DOHH2 (cell line): ENCODE results near the gene DES.

ENCODE experiments used
- H3F3A ChIP-seq: fragments of 200-600 bp; sonication (generic), shearing (Covaris generic); 2 replicates; pipeline ENCODE4 v1.6.0; 2016; ENCODE audit warnings: antibody characterized with exemption, mild to moderate bottlenecking; ENCODE audit not compliant: control insufficient read depth, insufficient read depth
- H3K27ac ChIP-seq: fragments of 200-600 bp; sonication (generic); 2 replicates; pipeline ENCODE4 v1.5.1; 2014; ENCODE audit warnings: low read depth, mild to moderate bottlenecking, low read length, moderate library complexity
- H3K27me3 ChIP-seq: fragments of 200-600 bp; sonication (generic); 2 replicates; pipeline ENCODE4 v1.6.1; 2014; ENCODE audit warnings: mild to moderate bottlenecking, low read length, mixed read lengths; ENCODE audit not compliant: control insufficient read depth
- H3K36me3 ChIP-seq: fragments of 200-600 bp; sonication (generic); 2 replicates; pipeline ENCODE4 v1.6.1; 2014; ENCODE audit warnings: mild to moderate bottlenecking, low read length, moderate library complexity, mixed read lengths; ENCODE audit not compliant: control insufficient read depth
- H3K4me1 ChIP-seq: fragments of 200-600 bp; sonication (generic); 2 replicates; pipeline ENCODE4 v1.6.1; 2014; ENCODE audit warnings: mild to moderate bottlenecking, low read length, mixed read lengths; ENCODE audit not compliant: control insufficient read depth
- H3K4me2 ChIP-seq: fragments of 200-600 bp; sonication (generic); 2 replicates; pipeline ENCODE4 v1.6.0; 2014; ENCODE audit warnings: mild to moderate bottlenecking, low read length, moderate library complexity
- H3K4me3 ChIP-seq: fragments of 200-600 bp; sonication (generic); 2 replicates; pipeline ENCODE4 v1.5.1; 2014; ENCODE audit warnings: mild to moderate bottlenecking, low read length, mixed read lengths
- H3K79me2 ChIP-seq: fragments of 200-600 bp; sonication (generic); 2 replicates; pipeline ENCODE4 v1.6.1; 2014; ENCODE audit warnings: mild to moderate bottlenecking, low read length, mixed read lengths; ENCODE audit not compliant: control insufficient read depth
- H3K9me2 ChIP-seq: fragments of 200-600 bp; sonication (generic); replicated peaks from 2 replicates; pipeline ENCODE4 v1.6.1; 2014; ENCODE audit warnings: mild to moderate bottlenecking, low read length, mixed read lengths; ENCODE audit not compliant: control insufficient read depth
- H3K9me3 ChIP-seq: fragments of 200-600 bp; sonication (generic); 2 replicates; pipeline ENCODE4 v1.6.1; 2014; ENCODE audit warnings: antibody characterized with exemption, low read length, mixed read lengths; ENCODE audit not compliant: control insufficient read depth, insufficient read depth
- H4K20me1 ChIP-seq: fragments of 200-600 bp; sonication (generic); 2 replicates; pipeline ENCODE4 v1.6.0; 2014; ENCODE audit warnings: low read depth, mild to moderate bottlenecking, antibody characterized with exemption, low read length, moderate library complexity; ENCODE audit not compliant: control insufficient read depth, insufficient read depth
- CTCF ChIP-seq: fragments of 200-600 bp; sonication (generic); IDR thresholded peaks from one replicate; pipeline ENCODE4 v1.5.1; 2014; ENCODE audit warnings: antibody characterized with exemption, mild to moderate bottlenecking, low read depth, low read length; ENCODE audit not compliant: poor library complexity, severe bottlenecking
- EZH2phosphoT487 ChIP-seq: fragments of 200-600 bp; sonication (generic); IDR thresholded peaks from 2 replicates; pipeline ENCODE4 v1.6.1; 2017; ENCODE audit warnings: borderline replicate concordance, mild to moderate bottlenecking, antibody characterized with exemption, low read length, moderate library complexity, mixed read lengths

Gene DES

DNA sequence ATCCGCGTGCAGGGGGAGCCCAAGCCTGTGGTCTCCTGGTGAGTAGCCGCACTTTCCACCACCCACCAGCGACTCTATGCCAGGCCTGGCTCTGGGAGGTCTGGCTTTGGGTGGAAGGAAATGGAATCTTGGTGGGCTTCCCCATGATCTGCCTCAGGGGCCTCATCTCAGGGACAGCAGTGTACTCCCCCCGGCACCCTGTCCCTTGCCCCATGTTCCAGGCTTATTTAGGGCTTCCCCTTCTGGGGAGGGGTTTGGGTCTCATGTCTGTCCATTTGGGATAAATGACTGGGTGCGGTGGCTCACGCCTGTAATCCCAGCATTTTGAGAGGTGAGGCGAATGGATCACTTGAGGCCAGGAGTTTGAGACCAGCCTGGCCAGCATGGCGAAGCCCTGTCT lies 44.2 kb downstream of the DES start:
- Histone ChIP-seq H3K36me3 (no peaks in the 10 kb centered on the region), H3K4me3 (no peak overlapping the region), H3K9me3 (no peaks in the 10 kb centered on the region), H3K27ac (no peak overlapping the region), H4K20me1 (no peaks in the 10 kb centered on the region), H3K79me2 (no peaks in the 10 kb centered on the region), H3K27me3 (no peaks in the 10 kb centered on the region), H3K9me2 (no peaks in the 10 kb centered on the region), H3K4me2 (no peak overlapping the region), H3F3A (no peaks in the 10 kb centered on the region), H3K4me1 (peaks cover 7% of the 10 kb centered on the region)
- TF ChIP-seq CTCF (no peak), EZH2phosphoT487 (no peak)

- H4K20me1 ChIP-seq: no peaks in the 10 kb centered on the region
- no peaks in the 10 kb centered on the region for H3K27me3 ChIP-seq
- no peaks in the 10 kb centered on the region for H3K79me2 ChIP-seq
- no peaks in the 10 kb centered on the region for H3K9me2 ChIP-seq
- no peak overlapping the region for H3K27ac ChIP-seq
- H3K4me2 ChIP-seq: no peak overlapping the region
- peaks cover 7% of the 10 kb centered on the region for H3K4me1 ChIP-seq
- no peaks in the 10 kb centered on the region for H3K36me3 ChIP-seq
- no peaks in the 10 kb centered on the region for H3K9me3 ChIP-seq
- TF ChIP-seq CTCF (no peak), EZH2phosphoT487 (no peak)
- no peak overlapping the region for H3K4me3 ChIP-seq
- no peaks in the 10 kb centered on the region for H3F3A ChIP-seq
These were observed 46.3 kb downstream of the DES start for GRCh38 chr2:219464286-219465032.

DNA sequence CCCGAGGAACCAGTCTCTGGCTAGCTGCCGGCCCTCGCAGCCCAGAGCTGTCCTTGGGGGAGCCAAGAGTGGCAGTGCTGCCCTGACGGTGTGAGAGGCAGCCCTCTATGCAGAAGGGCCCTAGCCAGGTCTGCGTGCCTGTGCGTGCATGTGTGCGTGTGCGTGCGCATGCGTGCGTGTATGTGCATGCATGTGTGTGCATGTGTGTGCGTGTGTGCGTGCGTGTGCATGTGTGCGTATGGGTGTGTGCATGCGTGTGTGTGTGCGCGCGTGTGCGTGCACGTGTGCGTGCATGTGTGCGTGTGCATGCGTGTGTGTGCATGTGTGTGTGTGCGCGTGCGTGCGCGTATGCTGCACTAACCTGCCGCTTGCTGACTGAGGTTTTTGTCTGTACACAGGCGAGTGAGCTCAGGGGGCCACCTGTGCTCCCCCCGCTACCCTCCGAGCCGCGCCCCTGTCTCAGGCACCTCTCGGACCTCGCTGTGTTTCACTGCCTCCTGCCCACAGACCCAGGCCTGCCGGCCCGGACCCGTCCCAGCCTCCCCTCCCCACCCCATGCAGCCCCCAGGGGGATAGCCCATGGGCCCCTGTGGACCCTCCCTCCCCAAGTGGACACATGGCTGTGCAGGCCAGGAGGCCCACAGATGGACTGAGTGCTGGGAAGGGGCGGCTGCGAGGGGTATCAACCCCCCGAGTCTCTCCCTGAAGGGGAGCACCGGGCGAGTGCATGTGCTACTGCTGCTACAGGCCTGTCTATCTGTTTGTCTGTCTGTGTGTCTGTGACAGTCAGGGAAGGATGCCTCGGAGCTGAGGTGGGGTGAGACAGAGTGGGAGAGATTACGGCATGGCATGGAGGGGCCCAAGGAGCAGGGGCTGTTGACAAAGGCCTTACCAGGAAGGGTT lies 47.7 kb downstream of the DES start:
- TF ChIP-seq CTCF (no peak), EZH2phosphoT487 (no peak)
- no peaks in the 10 kb centered on the region for H3F3A ChIP-seq
- H3K27me3 ChIP-seq: no peaks in the 10 kb centered on the region
- no peaks in the 10 kb centered on the region for H3K9me3 ChIP-seq
- no peaks in the 10 kb centered on the region for H3K9me2 ChIP-seq
- no peaks in the 10 kb centered on the region for H3K36me3 ChIP-seq
- H3K79me2 ChIP-seq: no peaks in the 10 kb centered on the region
- no peak overlapping the region for H3K4me2 ChIP-seq
- no peak overlapping the region for H3K27ac ChIP-seq
- no peak overlapping the region for H3K4me3 ChIP-seq
- H4K20me1 ChIP-seq: no peaks in the 10 kb centered on the region
- peaks cover 5% of the 10 kb centered on the region for H3K4me1 ChIP-seq
